ENCODE measurements around the gene MT1E.
"Not testable (repeated sequence)": the region's sequence is repeated elsewhere in the genome, so short reads cannot be mapped to it uniquely, and the experiment has no call there.

The MT1E gene

GRCh38 chr16:56649271-56649670 is 23.7 kb downstream of the MT1E start:
- no peak for DNase-seq

GRCh38 chr16:56649820-56650219 is 24.2 kb downstream of the MT1E start:
- no peak for DNase-seq

GRCh38 chr16:56651586-56651985 is 26.0 kb downstream of the MT1E start, which contains the start of gene MT1B:
Gene MT1B (plus strand): TSS chr16:56651886. CDS start chr16:56651954, 68 bp downstream.
- no peak for DNase-seq

- DNase-seq = no peak
These were observed 27.0 kb downstream of the MT1E start for GRCh38 chr16:56652600-56652999.

DNA sequence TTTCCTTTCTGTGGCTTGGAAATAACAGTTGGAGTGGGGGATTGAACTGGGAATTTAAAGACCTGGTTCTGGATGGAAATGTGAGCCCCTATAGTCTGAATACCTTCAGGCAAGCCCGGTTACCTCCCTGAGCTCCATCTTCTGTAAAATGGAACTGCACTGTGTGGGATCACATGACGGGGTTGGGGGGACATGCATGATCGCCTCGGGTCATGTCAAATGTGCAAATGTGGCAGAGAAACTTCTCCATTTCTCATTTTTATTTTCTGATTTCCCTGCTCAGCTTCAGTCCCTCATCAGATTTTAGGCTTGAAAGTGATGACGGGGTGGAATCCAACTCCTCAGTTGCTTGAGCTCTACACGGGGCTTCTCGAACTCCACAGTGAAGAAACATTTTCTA is 27.6 kb downstream of the MT1E start:
- DNase-seq = no peak

- peak; percentile 56 to 60 for DNase-seq
These were observed 32.2 kb downstream of the MT1E start, which contains the start of gene MT1F for GRCh38 chr16:56657555-56658326. Gene MT1F (plus strand): TSS chr16:56657959. CDS start chr16:56658059, 100 bp downstream.

GRCh38 chr16:56658327-56658875 is 32.8 kb downstream of the MT1E start:
- DNase-seq = no peak

DNA sequence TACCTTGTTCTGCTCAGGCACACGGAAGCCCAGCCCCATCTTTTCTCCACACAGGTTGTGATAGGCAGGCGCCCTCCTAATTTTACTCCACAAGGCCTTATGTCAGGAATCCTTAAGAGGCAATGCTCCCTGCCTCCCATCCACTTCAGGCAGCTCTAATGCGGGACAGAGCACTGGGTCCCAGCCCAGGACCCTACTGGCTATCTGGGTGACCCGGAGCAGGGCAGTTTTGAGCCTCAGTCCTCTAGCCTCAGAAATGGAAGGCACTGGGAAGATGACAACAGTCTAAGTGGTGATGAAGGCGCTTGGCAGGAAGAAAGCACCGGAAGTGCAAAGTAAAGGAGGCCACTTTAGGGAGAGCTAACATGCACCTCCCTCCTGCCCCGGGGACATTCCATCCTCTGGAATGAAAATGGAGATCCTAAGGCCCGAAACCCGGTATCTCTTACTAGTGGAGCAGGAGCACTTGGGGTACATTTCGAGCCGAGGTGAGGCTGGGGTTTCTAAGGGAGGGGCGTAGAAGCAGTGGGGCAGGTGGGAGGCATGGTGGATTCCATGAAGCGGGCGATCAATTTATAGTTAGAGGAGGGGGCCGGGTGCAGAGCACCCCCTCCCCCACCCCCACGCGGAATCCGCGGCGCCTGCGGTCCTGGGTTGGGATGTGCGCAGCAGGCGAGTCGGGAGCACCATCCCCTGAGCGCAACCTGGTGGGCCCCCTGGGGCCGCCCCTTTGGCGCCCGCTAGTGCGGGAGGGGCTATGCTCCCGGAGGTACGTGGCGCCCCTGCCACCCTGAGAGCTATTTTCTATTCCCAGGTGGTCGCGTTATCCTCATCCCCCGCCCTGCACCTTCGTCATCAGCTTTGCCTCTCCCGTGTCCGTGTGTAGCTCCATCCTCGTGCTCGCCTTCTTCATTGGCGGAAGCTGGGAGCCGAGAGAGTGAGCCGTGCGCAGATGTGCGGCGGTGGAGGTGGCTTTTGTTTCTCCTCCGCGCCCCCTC is 37.1 kb downstream of the MT1E start:
- DNase-seq = no peak

- DNase-seq = no peak
These were observed 38.9 kb downstream of the MT1E start for GRCh38 chr16:56664506-56664905.

DNA sequence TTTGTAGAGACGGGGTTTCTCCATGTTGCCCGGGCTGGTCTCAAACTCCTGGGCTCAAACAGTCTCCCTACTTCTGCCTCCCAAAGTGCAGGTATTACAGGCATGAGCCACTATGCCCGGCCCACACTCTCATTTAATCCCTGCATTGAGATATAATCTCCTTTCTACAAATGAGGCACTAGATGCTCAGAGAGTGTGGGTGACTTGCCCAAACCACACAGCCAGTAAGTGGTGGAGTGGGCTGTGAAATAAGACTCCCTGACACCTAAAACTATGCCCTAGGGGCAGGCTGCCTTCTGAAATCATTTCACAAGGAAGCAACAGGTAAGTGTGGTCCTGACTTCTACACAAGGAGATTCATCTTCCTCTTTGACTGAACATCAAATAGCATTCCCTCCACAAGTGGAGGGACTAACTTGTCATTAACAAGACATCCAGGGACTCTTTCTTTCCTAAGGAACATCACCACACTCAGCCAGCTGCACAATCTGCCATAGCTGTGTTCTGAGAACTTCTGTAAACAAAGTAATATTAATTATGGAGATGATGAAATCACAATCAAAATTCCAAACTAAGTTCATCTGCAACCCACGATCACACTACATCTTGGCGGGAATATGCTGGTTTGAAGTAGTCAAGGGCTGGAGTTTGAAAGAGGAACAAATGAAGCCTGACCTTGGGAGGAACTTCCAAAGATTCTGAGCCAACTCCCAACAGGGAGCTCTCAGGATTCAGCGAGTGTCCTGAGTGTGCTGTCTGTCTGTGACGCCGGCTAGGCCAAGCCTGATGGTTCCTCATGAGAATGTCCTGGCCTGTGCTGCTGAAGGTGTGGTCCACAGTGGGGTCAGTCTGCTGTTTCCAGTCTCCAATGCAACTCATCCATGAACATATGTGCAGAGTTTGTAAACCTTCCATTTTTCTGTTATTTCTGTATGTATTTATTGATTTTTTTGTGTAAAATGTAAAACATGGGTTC is 40.0 kb downstream of the MT1E start:
- not testable (repeated sequence) for DNase-seq

DNA sequence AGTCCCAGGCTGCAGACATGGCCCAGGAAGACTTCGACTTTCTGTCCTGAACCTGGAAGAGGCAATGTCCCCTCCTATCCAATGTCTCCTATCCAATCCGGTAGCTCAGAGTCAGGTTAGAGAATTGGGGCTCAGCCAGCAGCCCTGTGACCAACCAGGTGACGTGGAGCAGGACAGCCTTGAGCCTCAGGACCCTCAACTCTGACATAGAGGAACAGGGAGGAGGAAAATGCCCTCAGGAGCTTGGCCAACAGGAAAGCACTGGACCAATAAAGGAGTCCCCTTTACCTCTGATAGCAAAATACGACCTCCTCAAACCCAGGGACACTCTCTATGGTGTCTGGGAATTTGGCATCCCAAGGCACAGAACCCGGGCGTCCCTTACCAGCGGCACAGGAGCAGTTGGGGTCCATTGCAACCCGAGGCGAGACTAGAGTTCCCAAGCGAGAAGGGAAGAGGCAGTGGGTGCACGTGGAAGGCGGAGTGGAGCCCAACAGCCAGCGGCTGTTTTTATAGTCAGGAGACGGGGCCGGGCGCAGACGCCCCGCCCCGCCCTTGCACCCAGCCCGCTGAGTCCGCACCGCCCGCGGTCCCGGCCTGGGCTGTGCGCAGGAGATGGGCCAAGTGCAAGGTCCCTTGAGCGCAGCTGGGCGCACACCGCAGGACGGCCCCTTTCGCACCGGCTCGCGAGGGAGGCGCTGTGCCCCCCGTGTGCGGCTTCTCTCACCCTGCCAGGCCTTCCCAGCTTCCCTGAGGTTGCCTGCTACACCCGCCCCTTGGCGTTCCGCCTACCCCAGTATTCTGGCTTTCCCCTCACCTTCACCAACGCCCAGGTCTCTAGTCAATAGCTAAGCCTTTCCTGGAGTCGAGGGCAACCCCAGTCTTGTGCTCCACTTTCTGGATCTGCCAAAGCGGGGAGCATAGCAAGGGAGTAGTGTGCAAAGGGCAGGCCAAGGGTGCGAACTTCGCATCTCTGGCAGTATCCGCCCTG is 42.3 kb downstream of the MT1E start, which contains the start of gene MT1G:
TSS of gene MT1G (minus strand) at position 485 of the 991 bp plus-strand sequence. CDS start at position 413, 72 bp downstream.
- peak in 1 of 2 donors; percentile 30 for DNase-seq

GRCh38 chr16:56669005-56669839 is 43.6 kb downstream of the MT1E start, which contains the start of gene MT1H:
Gene MT1H (plus strand): TSS chr16:56669814. CDS start chr16:56669885, 71 bp downstream.
- DNase-seq = no peak

DNA sequence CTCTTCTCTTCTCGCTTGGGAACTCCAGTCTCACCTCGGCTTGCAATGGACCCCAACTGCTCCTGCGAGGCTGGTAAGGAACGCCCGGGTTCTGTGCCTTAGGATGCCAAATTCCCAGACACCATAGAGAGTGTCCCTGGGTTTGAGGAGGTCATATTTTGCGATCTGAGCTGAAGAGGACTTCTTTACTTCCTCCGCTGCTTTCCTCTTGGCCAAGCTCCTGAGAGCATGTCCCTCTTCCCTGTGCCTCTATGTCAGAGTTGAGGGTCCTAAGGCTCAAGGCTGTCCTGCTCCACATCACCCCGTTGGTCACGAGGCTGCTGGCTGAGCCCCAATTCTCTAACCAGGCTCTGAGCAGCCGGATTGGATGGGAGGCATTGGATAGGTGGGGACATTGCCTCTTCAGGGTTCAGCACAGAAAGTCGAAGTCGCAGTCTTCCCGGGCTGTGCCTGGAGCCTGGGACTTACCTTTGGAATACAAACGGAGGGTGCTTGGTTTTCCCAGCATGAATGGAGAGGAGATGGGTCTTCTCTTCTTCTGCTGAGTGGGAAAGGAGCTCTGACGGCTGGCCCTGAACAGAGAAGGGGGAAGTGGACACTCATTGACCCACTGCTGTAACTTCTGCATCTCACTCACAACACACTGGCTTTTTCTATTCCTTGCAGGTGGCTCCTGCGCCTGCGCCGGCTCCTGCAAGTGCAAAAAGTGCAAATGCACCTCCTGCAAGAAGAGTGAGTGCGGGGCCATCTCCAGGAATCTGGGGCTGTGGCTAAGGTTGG is 44.4 kb downstream of the MT1E start:
- no peak for DNase-seq

GRCh38 chr16:56670620-56670934 is 45.0 kb downstream of the MT1E start:
- no peak for DNase-seq

DNA sequence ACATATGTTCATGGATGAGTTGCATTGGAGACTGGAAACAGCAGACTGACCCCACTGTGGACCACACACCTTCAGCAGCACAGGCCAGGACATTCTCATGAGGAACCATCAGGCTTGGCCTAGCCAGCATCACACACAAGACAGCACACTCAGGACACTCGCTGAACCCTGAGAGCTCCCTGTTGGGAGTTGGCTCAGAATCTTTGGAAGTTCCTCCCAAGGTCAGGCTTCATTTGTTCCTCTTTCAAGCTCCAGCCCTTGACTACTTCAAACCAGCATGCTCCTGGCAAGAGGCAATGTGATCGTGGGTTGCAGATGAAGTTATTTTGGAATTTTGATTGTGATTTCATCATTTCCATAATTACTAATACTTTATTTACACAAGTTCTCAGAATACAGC is 46.1 kb downstream of the MT1E start:
- DNase-seq = not testable (repeated sequence)

DNA sequence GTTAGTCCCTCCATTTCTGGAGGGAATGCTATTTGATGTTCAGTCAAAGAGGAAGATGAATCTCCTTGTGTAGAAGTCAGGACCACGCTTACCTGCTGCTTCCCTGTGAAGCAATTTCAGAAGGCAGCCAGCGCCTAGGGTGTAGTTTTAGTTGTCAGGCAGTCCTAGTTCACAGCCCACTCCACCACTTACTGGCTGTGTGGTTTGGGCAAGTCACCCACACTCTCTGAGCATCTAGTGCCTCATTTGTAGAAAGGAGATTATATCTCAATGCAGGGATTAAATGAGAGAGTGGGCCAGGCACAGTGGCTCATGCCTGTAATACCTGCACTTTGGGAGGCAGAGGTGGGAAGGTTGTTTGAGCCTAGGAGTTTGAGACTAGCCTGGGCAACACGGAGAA is 46.6 kb downstream of the MT1E start:
- not testable (repeated sequence) for DNase-seq

- DNase-seq = no peak
These were observed 47.4 kb downstream of the MT1E start for GRCh38 chr16:56672761-56673536.

GRCh38 chr16:56673921-56674320 is 48.3 kb downstream of the MT1E start:
- DNase-seq = no peak

Measured in stimulated activated CD4-positive, alpha-beta T cell treated with anti-CD3 and anti-CD28 coated beads, Interleukin-2, amount 100 ng/mL, for 48 hours (primary cell).